GM10847 (cell line): ENCODE results near the gene LIMA1.

Source experiments
- POLR2A ChIP-seq: IDR thresholded peaks from 2 replicates; pipeline ENCODE4 v1.6.1; 2011; ENCODE audit not compliant: insufficient read length; ENCODE audit errors: extremely low read depth

The LIMA1 gene

GRCh38 chr12:50251619-50252252 is 31.6 kb downstream of the LIMA1 start:
- no peak for TF ChIP-seq POLR2A

DNA sequence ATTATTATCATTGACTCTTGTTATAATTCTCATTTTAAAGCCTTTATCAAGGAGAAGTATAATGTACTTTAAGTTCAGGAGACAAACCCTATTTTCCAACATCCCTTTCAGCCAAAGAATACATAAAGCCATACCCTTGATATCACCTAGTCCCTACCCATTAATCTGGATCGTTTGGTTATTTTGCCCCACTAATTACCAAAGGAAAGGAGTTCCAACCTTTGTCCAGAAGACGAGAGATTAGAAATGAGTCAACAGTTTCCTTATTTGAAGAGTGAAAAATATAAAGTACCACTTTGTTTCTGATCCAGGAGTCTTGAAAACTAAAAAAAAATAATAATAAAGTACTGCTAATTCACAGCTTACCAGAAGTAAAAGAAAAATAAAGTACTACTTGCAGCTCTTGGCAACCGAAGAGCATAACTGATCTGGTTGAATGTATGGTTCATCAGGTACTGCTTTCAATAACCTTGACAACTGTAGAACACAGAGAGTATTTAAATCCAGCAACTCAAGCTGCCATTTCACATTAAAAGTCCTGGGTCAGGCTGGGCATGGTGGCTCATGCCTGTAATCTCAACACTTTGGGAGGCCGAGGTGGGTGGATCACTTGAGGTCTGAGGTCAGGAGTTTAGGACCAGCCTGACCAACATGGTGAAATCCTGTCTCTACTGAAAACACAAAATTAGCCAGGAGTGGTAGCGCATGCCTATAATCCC is 33.7 kb downstream of the LIMA1 start:
- no peak for TF ChIP-seq POLR2A

DNA sequence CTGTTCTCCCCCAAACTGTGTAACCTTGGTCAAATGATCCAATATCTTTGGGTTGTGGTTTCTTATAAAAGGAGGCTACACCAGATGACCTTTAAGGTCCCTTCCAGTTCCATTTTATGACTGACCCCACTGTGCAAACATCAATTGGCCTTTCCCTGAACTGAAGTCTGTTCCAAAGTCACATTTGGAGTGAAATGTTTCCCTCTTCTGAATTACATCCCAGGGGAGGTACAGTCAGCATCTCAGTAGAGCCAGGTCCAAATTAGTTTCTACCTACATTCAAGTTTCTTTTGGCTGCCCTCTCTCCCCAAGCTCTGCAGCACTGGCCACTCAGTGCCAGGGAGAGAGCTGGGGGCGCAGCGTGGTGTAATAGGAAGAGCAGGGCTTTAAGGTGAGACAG is 34.4 kb downstream of the LIMA1 start:
- no peak for TF ChIP-seq POLR2A

DNA sequence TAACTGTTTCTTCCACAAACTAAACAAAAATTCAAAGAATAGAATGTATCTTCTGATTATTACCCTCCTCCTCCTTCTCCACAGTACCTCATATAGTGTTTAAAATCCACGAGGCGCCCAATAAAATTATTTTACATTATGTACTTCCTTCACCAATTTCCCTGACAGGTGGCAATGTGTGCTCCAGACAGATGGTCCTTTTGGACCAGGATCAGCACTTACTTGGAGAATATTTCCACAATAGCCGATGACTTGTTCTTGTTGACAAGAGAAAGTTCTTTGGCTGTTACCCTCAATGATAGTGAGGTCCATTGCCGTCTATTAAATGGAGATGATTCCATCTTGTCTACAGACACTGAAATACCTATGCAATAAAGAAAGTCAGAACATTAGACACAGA is 34.9 kb downstream of the LIMA1 start:
- TF ChIP-seq POLR2A = no peak

- TF ChIP-seq POLR2A = no peak
Observed at GRCh38 chr12:50246873-50247612, 36.3 kb downstream of the LIMA1 start.

DNA sequence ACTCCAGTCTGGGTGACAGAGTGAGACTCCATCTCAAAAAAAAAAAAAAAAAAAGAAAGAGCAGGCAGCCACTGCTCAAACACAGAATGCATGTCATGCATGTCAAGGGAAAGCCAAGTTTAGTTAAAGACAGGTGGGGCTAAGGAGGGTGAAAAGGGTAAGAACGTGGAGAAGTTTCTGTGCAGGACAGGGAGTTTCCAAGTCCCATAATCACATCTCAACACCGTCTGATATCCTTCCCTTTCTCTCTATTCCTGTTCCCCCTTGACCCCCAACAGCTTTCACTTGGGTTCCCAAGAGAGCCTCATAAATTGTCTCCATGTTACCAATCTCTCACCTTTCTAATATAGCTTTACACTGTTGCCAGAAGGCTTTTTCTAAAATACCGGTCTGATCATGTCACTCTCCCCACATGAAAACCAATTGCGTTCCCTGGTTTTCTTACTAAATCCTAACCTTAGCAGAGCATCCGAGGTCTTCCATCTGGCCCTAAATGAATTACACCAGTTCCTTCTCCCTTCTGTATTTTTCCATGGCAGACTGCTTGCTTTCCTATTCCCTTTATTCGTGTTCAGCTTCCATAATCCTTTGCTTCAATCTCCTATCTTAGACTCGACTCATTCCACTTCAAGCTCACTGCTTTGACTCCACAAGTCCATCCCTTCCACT is 37.0 kb downstream of the LIMA1 start:
- TF ChIP-seq POLR2A = no peak

DNA sequence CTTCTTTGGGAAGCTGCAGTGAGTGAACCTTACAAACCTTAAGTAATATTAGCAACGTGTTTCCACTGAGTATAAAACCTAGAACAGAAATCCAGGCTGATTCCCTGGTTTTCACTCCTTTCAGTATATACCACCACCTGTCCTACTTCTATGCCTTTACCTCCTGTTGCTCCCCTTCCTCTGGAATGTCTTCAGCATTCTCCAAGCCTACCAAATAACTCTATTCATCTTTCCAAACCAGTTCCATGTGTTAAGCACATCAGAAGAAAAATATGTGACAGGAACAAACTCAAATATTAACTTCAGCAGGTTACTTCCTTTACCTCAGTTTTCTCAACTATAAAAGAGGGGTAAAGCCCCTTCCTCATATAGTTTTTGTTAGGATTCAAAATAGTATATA is 39.8 kb downstream of the LIMA1 start:
- no peak for TF ChIP-seq POLR2A

- no peak for TF ChIP-seq POLR2A
Observed at GRCh38 chr12:50242751-50243191, 40.5 kb downstream of the LIMA1 start.

DNA sequence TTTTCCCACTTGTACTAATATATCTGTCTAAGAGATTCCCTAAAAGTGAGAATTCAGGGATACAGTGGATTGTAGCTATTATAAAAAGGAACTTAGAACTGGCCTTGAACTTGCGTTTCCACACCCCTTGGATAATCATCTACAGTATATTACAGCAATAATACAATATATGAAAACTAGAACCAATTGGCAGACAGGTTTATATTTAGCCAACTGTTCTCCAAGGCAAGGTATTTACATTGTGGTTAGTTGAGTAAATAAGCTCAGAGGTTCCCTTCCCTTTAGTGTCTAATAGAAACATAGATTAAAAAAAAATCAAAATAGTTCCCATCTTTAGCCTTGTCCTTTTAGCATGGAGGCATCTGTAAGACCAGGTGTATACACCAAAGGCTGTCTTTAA is 42.1 kb downstream of the LIMA1 start:
- no peak for TF ChIP-seq POLR2A

GRCh38 chr12:50240792-50241114 is 42.6 kb downstream of the LIMA1 start:
- TF ChIP-seq POLR2A = no peak

DNA sequence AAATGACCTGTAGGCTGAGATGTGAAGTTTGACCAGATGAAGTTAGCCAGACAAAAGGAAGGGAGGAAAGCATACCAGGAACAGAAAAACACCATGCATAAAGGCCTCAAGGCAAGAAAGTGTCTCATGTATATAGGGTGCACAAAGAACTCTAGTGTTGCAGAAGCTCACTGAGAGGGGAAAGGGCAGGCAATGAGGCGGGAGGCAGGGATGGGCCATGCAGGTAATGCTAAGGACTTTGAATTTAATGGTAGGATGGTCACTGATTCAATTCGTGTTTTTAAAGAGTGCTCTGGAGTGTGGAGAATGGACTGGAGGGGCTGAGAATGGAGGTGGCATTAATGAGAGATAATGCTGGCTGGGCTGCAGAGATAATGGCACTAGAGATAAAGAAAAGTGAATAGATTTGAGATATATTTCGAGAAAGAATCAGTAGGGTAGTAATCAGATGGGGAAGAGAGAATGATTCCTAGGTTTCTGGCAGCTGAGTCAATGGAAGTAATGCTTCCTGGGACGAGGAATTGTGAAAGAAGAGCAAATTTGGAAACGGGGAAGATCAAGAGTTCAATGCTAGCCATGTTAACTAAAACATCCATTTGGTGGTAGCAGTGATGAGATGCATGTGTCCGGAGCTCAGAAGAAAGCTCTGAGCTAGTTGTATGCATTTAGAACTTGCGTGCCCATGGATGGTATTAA is 43.1 kb downstream of the LIMA1 start:
- no peak for TF ChIP-seq POLR2A

- no peak for TF ChIP-seq POLR2A
Observed at GRCh38 chr12:50239355-50239891, 43.9 kb downstream of the LIMA1 start.

DNA sequence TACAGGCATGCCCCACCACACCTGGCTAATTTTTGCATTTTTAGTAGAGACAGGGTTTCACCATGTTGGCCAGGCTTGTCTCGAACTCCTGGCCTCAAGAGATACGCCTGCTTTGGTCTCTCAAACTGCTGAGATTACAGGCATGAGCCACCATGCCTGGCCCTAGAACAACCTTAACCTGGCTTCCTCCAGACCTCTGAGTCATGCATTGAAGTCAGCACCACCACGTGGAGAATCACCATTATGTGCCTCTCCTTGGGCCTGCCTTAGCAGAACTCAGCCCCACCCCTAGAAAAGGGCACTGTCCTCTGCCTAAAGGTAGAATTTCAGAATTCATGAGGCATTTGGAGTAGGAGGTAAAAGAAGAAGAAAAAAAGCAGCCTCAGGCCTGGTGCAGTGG is 49.0 kb downstream of the LIMA1 start:
- TF ChIP-seq POLR2A = no peak

GRCh38 chr12:50232771-50233209 is 50.5 kb downstream of the LIMA1 start:
- no peak for TF ChIP-seq POLR2A

DNA sequence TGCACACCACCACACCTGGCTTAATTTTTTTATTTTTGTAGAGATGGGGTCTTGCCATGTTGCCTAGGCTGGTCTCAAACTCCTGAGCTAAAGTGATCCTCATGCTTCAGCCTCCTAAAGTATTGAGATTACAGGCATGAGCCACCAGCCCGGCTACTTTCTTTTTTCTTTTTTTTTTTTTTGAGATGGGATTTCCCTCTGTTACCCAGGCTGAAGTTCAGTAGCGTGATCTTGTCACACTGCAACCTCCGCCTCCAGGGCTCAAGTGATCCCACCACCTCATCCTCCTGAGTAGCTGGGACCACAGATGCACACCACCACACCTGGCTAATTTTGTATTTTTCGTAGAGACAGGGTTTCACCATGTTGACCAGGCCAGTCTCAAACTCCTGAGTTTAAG is 51.1 kb downstream of the LIMA1 start:
- TF ChIP-seq POLR2A = no peak

- no peak for TF ChIP-seq POLR2A
Observed at GRCh38 chr12:50231346-50231745, 52.0 kb downstream of the LIMA1 start.

GRCh38 chr12:50230217-50230616 is 53.1 kb downstream of the LIMA1 start:
- no peak for TF ChIP-seq POLR2A
